ENCODE results near the gene TMEM222. TPM values are rescaled to one million over a fixed set of nuclear protein-coding genes. Genes with fewer than 3 reads are reported as not detected.

Gene TMEM222
- polyA plus RNA-seq, 1 donor from 2014 or later: 80.6 TPM

DNA sequence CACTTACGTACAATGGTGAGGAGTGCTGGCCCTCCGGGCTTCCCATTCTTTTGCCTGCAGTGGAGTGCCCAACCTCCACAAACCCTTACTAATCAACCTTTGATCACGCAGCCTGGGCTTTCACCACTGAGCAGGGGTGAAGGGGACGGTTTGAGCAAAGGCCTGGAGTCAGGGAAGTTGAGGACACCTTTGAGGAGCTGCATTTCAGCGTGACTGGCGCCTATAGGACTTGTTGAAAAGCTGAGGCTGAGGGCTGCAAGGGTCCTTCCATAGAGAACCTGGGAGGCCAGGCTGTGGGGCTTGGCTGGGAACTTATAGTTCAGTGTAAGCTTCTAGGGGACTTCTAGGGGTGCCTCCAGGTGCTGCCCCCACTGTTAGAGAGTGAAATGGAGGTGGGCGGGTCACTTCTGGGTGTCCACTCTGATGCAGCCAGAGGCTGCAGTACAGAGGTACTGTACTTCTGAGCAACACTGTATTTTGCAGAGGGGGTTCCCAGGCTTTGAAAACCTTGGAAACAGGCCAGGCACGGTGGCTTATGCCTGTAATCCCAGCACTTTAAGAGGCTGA is 29.7 kb downstream of the TMEM222 start:
- no peaks in the 10 kb centered on the region for H3K79me2 ChIP-seq (replicated peaks; ENCODE audit: insufficient read depth, low read length)
- H3K36me3 ChIP-seq (ENCODE audit: insufficient read depth, low read length): no peaks in the 10 kb centered on the region
- no peak overlapping the region for H3K9ac ChIP-seq (ENCODE audit: low read length)
- no peaks in the 10 kb centered on the region for H3F3A ChIP-seq (ENCODE audit: insufficient read depth, low read length, poor library complexity, severe bottlenecking)
- no peak for TF ChIP-seq MXI1 (conservative IDR thresholded peaks at IDR 0.05; ENCODE audit: poor library complexity, severe bottlenecking)
- no peak for TF ChIP-seq SMC3 (conservative IDR thresholded peaks at IDR 0.05; ENCODE audit: poor library complexity)
- no peak for TF ChIP-seq EZH2 (IDR thresholded peaks at IDR 0.05; ENCODE audit: borderline replicate concordance, insufficient read depth, low read length, poor library complexity, severe bottlenecking)
- no peak for TF ChIP-seq REST (IDR thresholded peaks at IDR 0.05; ENCODE audit: borderline replicate concordance)
- no peak for TF ChIP-seq EP300 (conservative IDR thresholded peaks at IDR 0.05; ENCODE audit: poor library complexity, severe bottlenecking)
- no peak for TF ChIP-seq RAD21 (conservative IDR thresholded peaks at IDR 0.05)
- no peak for TF ChIP-seq POLR2AphosphoS5 (IDR thresholded peaks at IDR 0.05)
- no peak for TF ChIP-seq CTCF (IDR thresholded peaks at IDR 0.05; ENCODE audit: poor library complexity, severe bottlenecking)
- TF ChIP-seq TAF1 (IDR thresholded peaks at IDR 0.05; ENCODE audit: low read depth): no peak
- H4K20me1 ChIP-seq (ENCODE audit: insufficient read depth): no peaks in the 10 kb centered on the region
- H3K4me2 ChIP-seq (ENCODE audit: low read length): no peak overlapping the region
- no peaks in the 10 kb centered on the region for H3K9me3 ChIP-seq (ENCODE audit: low read length)
- no peak overlapping the region for H2AFZ ChIP-seq (ENCODE audit: low read depth, low read length)
- H3K9me2 ChIP-seq (ENCODE audit: insufficient read depth, low read length): no peaks in the 10 kb centered on the region
- peaks cover 31% of the 10 kb centered on the region for H3K27me3 ChIP-seq (ENCODE audit: insufficient read depth, low read depth, low read length)
- H3K4me3 ChIP-seq (ENCODE audit: low read length): no peak overlapping the region
- no peak overlapping the region for H3K27ac ChIP-seq (ENCODE audit: low read length)

GRCh38 chr1:27353166-27353565 is 31.2 kb downstream of the TMEM222 start:
- H3K9me2 ChIP-seq (ENCODE audit: insufficient read depth, low read length): no peaks in the 10 kb centered on the region
- H3K36me3 ChIP-seq (ENCODE audit: insufficient read depth, low read length): no peaks in the 10 kb centered on the region
- no peak overlapping the region for H3K27ac ChIP-seq (ENCODE audit: low read length)
- peaks cover 31% of the 10 kb centered on the region for H3K27me3 ChIP-seq (ENCODE audit: insufficient read depth, low read depth, low read length)
- no peaks in the 10 kb centered on the region for H4K20me1 ChIP-seq (ENCODE audit: insufficient read depth)
- no peaks in the 10 kb centered on the region for H3F3A ChIP-seq (ENCODE audit: insufficient read depth, low read length, poor library complexity, severe bottlenecking)
- H3K4me3 ChIP-seq (ENCODE audit: low read length): no peak overlapping the region
- no peaks in the 10 kb centered on the region for H3K79me2 ChIP-seq (replicated peaks; ENCODE audit: insufficient read depth, low read length)
- no peak overlapping the region for H3K9ac ChIP-seq (ENCODE audit: low read length)
- no peaks in the 10 kb centered on the region for H3K9me3 ChIP-seq (ENCODE audit: low read length)
- H3K4me2 ChIP-seq (ENCODE audit: low read length): no peak overlapping the region
- TF ChIP-seq EZH2 (IDR thresholded peaks at IDR 0.05; ENCODE audit: borderline replicate concordance, insufficient read depth, low read length, poor library complexity, severe bottlenecking) (no peak), MXI1 (conservative IDR thresholded peaks at IDR 0.05; ENCODE audit: poor library complexity, severe bottlenecking) (no peak), REST (IDR thresholded peaks at IDR 0.05; ENCODE audit: borderline replicate concordance) (no peak), POLR2AphosphoS5 (IDR thresholded peaks at IDR 0.05) (no peak), CTCF (IDR thresholded peaks at IDR 0.05; ENCODE audit: poor library complexity, severe bottlenecking) (no peak), TAF1 (IDR thresholded peaks at IDR 0.05; ENCODE audit: low read depth) (no peak), RAD21 (conservative IDR thresholded peaks at IDR 0.05) (no peak), EP300 (conservative IDR thresholded peaks at IDR 0.05; ENCODE audit: poor library complexity, severe bottlenecking) (no peak), SMC3 (conservative IDR thresholded peaks at IDR 0.05; ENCODE audit: poor library complexity) (no peak)
- no peak overlapping the region for H2AFZ ChIP-seq (ENCODE audit: low read depth, low read length)
